ENCODE measurements around the gene STK4. TPM values are rescaled to one million over a fixed set of nuclear protein-coding genes. Genes with fewer than 3 reads are reported as not detected.
"Not testable (repeated sequence)": the region's sequence is repeated elsewhere in the genome, so short reads cannot be mapped to it uniquely, and the experiment has no call there.

Gene STK4
- polyA plus RNA-seq, 3 donors = 15.6 to 17.5 (median 17.0) TPM

DNA sequence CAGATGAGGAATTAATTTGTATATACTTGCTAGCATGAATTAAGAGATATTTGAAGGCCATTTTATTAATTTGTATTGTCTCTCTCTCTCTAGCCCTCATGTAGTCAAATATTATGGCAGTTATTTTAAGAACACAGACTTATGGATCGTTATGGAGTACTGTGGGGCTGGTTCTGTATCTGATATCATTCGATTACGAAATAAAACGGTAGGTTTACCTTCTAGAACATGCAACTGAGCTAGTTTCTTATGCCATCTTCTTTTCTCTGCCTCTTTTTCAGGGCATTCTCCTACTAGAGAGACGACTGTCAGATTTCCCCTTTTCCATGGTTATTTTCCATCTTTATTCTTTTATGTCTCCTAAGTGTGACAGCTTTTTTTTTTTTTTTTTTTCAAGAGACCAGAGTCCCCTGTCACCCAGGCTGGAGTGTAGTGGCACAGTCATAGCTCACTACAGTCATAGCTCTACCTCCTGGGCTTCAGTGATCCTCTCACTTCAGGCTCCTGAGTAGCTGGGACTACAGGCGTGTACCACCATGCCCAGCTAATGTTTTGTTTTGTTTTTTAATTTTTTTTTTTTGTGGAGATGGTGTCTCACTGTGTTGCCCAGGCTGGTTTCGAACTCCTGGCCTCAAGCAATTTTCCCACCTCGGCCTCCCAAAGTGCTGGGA, 15.6 kb downstream of the STK4 start:
- no peak for DNase-seq (ENCODE audit: low read depth in 3 of 3, low spot score in 2 of 3)

DNA sequence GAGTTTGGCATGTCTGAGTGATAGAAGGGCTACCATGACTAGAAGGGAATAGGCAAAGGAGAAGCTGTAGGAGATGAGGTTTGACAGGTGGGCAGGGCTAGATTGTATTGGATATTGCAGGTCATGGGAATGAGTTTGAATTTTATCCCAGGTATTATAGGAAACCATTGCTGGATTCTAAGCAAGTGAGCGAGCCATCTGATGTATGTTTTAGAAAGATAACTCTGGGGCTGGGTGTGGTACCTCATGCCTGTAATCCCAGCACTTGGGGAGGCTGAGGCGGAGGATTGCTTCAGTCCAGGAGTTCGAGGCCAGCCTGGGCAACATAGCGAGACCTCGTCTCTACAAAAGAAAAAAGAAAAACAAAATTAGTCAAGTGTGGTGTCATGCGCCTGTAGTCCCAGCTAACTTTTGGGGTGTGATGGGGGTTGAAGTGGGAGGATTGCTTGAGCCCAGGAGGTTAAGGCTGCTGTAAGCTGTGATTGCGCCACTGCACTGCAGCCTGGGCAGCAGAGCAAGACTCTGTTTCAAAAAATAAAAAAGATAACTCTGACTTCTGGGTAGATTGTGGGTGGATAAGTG, 16.9 kb downstream of the STK4 start:
- DNase-seq (ENCODE audit: low read depth in 3 of 3, low spot score in 2 of 3) = no peak

DNA sequence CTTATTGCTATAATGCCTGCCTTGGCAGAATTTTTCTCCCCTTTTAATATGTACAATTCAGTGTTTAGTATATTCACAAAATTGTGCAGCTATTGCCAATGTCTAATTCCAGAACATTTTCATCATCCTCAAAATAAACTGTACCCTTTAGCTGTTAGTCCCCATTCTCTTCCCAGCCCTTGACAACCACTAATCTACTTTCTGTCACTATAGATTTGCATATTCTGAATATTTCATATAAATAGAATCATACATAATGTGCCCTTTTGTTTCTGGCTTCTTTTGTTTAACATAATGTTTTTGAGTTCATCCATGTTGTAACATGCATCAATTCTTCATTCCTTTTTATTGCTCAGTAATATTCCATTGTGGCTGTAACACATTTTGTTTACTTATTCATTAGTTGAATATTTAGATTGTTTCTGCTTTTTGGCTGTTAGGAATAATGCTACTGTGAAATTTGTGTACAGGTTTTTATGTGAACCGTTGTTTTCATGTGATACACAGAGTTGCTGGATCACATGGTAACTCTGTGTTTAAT, 22.4 kb downstream of the STK4 start:
- DNase-seq (ENCODE audit: low read depth in 3 of 3, low spot score in 2 of 3) = no peak

DNA sequence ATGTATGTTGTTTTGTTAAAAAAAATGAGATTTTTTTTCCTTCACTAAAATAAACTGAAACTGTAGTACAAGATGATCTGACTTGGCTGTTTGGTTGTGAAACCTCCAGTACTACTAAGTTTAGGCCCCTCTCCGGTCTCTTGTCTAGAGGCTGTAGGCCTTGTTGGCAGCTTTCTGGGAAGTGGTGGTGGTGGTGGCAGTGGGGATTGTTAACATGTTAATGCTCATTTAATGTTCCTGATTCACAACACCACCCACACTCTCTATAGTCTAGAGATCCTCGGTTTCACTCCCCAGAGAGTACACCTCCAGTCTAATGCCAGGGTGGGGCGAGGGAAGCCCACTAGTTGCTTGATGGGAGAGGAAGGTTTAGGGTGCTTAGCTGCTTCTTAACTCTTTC, 24.1 kb downstream of the STK4 start:
- DNase-seq (ENCODE audit: low read depth in 3 of 3, low spot score in 2 of 3) = no peak

DNA sequence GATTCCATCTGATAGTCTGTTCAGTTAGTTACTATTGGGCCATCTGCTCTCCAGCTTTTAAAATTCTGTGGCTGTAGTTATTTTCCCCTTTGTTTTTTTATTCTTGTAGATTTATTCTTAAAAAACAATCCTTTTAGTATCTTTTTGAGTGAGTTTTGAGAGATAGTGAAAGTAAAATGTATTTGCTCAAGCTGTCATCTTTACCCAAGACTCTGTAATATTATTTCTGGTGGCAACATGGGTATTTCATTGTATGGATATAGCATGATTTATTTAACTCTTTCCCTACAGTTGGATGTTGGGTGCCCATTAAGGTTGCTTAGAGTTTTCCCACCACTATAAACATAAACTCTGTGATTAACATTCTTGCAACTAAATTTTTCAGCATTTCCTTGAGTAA, 24.6 kb downstream of the STK4 start:
- no peak for DNase-seq (ENCODE audit: low read depth in 3 of 3, low spot score in 2 of 3)

DNA sequence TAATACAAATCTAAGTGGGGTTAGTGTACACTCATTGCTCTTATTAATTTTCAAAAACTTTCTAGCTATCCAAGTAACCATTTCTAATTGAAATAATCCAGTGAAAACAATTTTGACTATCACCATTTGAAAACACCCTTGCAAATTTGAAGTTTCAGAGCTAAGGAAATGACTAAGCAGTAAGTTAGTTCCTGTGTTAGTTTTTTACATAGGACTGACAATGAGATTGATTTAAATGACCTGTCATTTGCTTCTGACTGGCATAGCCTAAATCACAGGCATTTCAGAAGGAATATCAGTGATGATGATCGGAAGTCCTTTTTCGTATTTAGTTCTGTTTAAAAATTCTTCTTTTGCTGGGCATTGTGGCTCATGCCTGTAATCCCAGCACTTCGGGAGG, 27.0 kb downstream of the STK4 start:
- DNase-seq (ENCODE audit: low read depth in 3 of 3, low spot score in 2 of 3) = no peak

DNA sequence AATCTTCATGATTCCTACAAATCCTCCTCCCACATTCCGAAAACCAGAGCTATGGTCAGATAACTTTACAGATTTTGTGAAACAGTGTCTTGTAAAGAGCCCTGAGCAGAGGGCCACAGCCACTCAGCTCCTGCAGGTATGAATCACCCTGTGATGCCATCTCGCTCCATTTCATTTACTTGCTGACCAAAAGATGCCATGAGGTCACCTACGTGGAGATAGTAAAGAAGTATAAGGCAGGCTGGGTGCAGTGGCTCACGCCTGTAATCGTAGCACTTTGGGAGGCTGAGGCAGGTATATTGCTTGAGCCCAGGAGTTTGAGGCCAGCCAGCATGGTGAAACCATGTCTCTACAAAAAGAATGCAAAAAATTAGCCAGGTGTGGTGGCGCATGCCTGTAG, 30.9 kb downstream of the STK4 start:
- DNase-seq (ENCODE audit: low read depth in 3 of 3, low spot score in 2 of 3) = no peak

DNA sequence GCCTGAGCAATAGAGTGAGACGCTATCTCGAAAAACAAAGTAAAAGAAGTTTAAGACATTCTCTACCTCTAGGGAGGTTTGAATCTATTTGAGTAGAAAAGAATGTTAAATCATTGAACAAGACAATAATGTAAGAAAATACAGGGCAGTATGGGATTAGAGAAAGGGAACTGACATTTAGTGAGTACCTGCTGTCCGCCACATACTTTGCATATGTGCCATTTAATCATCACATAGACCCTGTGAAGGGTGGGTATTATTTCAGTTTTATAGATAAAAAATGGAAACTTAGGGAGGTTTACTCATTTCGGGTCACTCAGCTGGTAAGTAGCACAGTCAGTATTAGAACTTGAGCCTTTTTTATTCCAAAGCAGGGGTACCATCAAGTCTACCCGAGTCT, 31.4 kb downstream of the STK4 start:
- DNase-seq (ENCODE audit: low read depth in 3 of 3, low spot score in 2 of 3) = no peak

DNA sequence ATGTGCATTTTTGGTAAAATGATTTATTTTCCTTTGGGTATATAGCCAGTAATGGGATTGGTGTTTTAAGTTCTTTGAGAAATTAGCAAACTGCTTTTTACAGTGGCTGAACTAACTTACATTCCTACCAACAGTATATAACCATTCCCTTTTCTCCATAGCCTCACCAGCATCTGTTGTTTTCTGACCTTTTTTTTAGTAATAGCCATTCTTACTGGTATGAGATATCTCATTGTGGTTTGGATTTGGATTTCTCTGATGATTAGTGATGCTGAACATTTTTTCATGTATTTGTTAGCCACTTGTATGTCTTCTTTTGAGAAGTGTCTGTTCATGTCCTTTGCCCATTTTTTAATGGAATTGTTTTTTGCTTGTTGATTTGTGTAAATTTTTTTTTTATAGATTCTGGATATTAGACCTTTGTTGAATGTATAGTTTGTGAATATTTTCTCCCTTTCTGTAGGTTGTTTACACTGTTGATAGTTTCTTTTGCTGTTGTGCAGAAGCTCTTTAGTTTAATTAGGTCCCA, 42.3 kb downstream of the STK4 start:
- DNase-seq (ENCODE audit: low read depth in 3 of 3, low spot score in 2 of 3) = no peak

DNA sequence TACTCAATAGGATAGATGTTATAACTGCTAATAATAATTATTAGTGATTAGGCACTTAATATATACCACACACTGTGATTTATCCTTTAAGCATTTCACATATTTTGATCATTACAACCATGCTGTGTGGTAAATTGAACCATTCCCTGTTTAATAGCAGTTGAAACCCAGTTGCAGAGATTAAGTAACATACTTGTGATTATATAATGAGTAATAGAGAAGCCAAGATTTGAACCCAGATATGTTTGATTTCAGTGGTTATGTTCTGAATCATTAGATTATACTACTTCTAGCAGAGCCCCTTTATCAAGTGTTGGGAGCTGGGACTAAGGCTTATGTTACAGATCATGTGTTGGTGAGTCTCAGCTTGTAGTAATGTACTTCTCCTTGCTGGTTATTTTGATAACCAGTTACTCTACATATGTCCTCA, 44.1 kb downstream of the STK4 start:
- no peak for DNase-seq (ENCODE audit: low read depth in 3 of 3, low spot score in 2 of 3)

DNA sequence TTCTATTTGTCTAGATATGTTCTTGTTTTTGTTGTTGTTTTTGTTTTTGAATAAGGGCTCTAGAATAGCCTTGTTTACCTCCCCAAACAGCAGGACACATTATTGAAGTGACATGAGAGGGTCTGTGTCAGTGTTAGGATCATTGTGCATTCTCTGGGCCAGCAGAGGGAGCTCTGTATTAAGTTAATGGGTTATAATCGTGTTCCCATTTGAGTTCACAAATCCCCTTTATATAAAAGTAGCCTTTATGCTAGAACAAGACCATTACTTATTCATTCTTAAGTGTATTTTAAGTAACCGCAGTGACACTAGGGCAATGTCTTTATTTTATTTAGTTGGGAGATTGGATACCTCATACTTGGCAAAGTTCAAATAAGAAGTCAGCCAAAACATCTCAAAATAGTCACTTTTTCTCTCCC, 44.8 kb downstream of the STK4 start:
- DNase-seq (ENCODE audit: low read depth in 3 of 3, low spot score in 2 of 3) = peak; percentile 21 to 39 (median 23)

DNA sequence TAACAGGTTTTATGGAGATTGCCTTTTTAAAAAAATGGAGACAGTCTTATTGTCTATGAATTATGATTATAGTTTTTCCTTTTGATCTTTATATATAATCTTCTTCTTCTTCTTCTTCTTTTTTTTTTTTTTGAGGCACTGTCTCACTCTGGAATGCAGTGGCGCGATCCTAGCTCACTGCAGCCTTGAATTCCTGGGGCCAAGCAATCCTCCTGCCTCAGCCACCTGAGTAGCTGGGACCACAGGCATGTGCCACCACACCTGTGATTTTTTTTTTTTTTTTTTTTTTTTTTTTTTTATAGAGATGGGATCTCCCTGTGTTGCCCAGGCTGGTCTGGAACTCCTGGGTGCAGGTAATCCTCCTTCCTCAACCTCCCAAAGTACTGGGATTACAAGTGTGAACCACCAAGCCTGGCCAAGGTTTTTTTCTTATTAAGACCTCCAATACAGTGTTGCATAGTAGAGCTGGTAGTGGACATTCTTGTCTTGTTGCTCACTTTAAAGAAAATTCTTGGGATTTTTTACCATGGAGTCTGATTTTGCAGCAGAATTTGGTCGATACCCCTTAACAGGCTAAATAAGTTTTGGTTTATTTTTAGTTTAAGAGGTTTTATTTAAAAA, 46.5 kb downstream of the STK4 start:
- DNase-seq (ENCODE audit: low read depth in 3 of 3, low spot score in 2 of 3) = no peak

DNA sequence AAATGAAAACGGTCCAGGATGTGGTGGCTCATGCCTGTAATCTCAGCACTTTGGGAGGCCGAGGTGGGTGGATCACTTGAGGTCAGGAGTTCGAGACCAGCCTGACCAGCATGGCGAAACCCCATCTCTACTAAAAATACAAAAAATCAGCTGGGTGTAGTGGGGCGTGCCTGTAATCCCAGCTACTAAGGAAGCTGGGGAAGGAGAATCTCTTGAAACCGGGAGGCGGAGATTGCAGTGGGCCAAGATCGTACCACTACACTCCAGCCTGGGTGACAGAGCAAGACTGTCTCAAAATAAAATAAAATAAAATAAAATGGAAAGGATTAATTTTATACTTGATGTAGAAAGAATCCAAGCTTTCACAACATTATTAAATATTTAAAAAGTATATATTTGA, 47.8 kb downstream of the STK4 start:
- DNase-seq (ENCODE audit: low read depth in 3 of 3, low spot score in 2 of 3) = not testable (repeated sequence)

DNA sequence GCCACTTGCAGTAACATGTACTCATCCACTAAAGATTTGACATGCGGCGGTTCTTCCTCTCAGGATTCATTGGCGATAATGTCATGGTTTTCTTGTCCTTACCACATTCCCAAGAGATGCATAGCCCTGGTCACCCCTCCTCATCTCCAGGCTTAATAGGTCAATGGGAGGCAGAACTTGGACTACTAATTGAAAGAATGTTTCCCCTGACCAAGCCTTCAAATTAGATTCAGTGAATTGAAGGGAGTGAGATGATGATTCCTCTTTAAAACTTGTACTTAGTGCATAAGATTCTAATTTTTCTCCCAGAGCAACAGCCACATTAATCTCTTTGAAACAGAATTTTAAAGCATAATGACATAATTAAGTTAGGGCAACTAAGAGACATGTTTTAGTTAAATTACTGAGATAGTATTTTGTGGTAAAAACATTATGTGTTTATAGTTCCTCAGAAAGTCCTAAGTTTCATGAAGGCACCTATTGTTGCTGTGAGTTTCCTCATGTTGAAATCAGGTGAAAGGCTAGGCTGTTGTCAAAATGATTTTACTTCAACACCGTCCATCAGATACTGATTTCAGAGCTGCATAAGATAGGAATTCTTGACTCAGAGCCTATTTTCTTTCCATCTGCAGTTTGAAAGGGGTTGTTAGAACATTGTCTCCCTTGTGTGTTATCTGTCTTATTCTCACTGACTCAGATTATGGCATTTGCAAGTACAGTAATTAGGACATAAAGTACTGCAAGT, 48.5 kb downstream of the STK4 start:
- no peak for DNase-seq (ENCODE audit: low read depth in 3 of 3, low spot score in 2 of 3)

DNA sequence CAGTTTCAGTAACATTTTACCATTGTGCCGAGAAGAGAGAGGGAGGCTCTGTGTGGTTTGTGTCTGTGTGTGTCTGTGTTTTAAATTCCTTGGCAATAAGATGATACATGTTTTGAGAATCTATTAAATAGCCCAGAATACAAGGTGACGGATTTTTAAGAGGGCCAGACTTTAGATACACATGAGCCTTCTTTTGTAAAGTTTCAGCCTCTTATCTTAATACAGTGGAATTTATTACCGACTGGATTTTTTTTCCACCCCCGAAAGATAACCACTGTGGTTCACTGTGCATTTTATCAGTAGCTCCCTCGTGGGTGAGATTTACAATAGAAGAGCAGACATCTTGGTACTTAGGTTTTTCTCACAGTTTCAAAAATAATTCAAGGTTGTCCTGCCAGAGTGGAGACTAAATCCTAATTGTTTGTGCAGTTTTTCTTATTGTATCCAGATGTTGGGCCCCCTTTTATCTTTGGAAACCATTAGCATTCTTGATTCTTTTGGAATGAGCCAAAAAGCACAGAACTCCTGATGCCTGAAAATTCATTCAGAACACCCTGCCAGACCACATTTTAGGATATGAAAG, 49.9 kb downstream of the STK4 start:
- DNase-seq (ENCODE audit: low read depth in 3 of 3, low spot score in 2 of 3) = no peak

DNA sequence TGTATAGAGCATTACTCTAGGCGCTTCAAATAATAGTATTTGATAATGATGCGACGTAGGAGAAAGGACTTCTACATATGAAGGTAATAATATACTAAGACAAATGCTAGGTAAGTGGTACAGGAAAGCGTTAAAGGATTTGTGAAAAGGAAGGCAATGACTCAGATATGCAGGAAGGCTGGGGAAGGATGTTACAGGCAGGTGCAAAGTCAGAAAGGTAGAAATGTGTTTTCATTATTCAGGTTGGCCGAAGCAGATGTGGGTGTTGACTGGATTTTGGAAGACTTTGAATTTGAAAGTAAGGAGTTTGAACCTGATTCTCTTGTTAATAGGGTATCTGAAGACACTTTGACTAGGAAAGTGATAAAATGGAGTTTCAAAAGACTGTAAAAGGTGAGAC, 51.0 kb downstream of the STK4 start:
- DNase-seq (ENCODE audit: low read depth in 3 of 3, low spot score in 2 of 3) = no peak

DNA sequence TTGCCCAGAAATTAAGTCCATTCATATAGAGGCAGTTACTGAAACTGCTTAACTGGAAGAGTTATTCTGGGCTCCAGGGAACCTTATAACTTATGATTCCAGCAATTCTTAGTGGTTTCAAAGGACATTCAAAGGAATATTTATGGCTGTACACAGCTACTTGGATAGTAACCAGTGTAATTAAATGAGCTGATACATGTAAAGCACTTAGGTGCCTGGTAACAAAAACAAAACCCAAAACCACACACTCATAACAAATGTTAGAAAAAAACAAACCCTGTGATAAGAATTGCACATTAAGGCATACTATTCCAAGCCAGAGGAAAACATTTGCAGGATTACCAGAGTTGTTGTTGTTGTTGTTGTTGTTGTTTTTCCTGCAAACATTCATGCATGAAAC, 51.5 kb downstream of the STK4 start:
- no peak for DNase-seq (ENCODE audit: low read depth in 3 of 3, low spot score in 2 of 3)

DNA sequence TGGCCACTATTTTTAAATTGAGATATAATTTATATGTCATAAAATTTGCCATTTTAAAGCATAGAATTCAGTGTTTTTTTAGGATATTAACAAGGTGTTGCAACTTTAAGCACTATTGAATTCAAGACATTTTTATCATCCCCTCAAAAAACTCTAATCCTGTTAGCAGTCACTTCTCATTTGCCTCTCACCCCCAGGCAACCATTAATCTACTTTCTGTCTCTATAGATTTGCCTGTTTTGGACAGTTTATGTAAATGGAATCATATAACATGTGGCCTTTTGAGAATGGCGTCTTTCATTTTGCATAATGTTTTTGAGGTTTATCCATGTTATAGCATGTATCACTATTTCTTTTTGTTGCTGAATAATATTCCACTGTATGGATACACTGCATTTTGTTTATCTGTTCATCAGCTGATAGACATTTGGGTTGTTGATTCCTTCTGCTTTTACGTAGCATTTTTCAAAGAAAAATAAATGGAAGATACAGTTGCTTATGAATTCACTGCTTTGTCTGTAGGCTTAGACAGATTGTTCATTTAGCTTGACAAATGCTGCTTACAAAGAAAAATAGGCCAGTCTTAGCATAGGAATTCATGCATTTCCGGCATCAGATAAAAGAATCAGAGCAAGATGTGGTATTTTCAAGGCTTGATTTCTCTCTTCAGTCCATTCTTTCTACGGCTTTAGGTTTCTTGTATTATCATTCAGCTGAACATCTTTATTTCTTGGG, 52.9 kb downstream of the STK4 start:
- no peak for DNase-seq (ENCODE audit: low read depth in 3 of 3, low spot score in 2 of 3)

DNA sequence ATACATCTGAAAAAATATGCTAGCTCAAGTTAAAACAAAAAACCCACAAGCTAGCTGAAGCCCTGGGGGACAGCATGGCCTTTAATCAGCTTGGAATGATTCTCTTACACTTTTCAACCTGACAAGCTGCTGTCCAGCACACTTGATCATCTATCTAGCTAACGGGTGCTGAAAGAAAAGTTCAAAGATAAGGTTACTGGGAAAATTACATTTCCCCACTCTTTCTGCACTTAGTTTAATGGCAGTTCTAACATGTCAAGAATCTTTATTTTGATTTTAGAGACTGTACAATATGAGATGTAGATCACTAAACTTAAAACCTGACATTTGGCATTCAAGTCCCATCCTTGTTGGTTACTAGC, 53.4 kb downstream of the STK4 start:
- DNase-seq (ENCODE audit: low read depth in 3 of 3, low spot score in 2 of 3) = no peak

DNA sequence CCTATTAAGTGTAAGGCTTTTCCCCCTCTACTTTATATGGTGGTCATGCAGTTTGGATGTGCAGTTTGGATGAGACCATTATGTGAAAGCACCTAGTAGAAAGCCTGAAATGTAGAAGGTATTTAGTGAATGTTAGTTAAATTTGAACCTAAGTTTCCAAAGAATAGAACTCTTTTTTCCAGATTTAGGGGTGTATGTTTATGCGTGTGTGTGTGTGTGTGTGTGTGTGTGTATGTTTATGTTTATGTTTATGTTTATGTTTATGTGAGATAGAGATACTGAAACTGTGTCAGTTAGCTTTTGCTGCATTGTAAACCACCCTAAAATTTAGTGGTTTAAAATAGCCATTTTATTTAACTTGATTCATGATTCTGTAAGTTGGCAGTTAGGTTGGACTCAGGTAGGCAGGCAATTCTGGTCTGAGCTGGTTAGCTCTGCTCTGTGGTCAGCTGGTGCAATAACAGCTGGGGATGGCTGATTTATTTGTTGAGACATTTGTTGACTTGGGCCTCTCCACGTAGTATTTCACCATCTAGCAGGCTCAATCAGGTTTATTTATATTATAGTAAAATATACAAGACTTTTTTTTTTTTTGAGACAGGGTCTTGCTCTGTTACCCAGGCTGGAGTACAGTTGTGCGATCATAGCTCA, 54.0 kb downstream of the STK4 start:
- no peak for DNase-seq (ENCODE audit: low read depth in 3 of 3, low spot score in 2 of 3)

All from right renal cortex interstitium (tissue), 3 donors.